H9 (cell line): ENCODE data around the gene COX11. TPM values are rescaled to one million over a fixed set of nuclear protein-coding genes. Genes with fewer than 3 reads are reported as not detected.
A peak's percentile ranks its signal among the peaks of the same experiment; 100 is the strongest.

ENCODE experiments used
- DNase-seq: peaks from one replicate; pipeline ENCODE4 v3.0.0-alpha.2; 2017
- H2AFZ ChIP-seq: one replicate; pipeline ENCODE4 v1.6.1; 2013; ENCODE audit warnings: mild to moderate bottlenecking, low read length, control low read depth, moderate library complexity
- H2AK5ac ChIP-seq: 2 replicates; pipeline ENCODE4 v1.6.1; 2013; ENCODE audit warnings: low read length, control low read depth, mixed read lengths; ENCODE audit not compliant: insufficient read length
- H2BK120ac ChIP-seq: one replicate; pipeline ENCODE4 v1.6.1; 2013; ENCODE audit warnings: low read depth, mild to moderate bottlenecking, low read length, control low read depth, inconsistent platforms; ENCODE audit not compliant: poor library complexity, severe bottlenecking
- H2BK12ac ChIP-seq: 2 replicates; pipeline ENCODE4 v1.6.1; 2013; ENCODE audit warnings: low read length, control low read depth, mixed read lengths, low read depth; ENCODE audit not compliant: insufficient read length
- H2BK15ac ChIP-seq: 2 replicates; pipeline ENCODE4 v1.6.1; 2013; ENCODE audit warnings: low read depth, low read length, control low read depth
- H2BK20ac ChIP-seq: one replicate; pipeline ENCODE4 v1.6.1; 2013; ENCODE audit warnings: low read depth, mild to moderate bottlenecking, low read length, control low read depth, inconsistent platforms; ENCODE audit not compliant: poor library complexity, severe bottlenecking
- H2BK5ac ChIP-seq: 2 replicates; pipeline ENCODE4 v1.6.1; 2013; ENCODE audit warnings: low read length, control low read depth, mixed read lengths; ENCODE audit not compliant: insufficient read length
- H3K14ac ChIP-seq: 2 replicates; pipeline ENCODE4 v1.6.1; 2013; ENCODE audit warnings: low read length, control low read depth; ENCODE audit not compliant: insufficient read depth
- H3K18ac ChIP-seq: 2 replicates; pipeline ENCODE4 v1.6.1; 2013; ENCODE audit warnings: low read depth, mild to moderate bottlenecking, mixed read lengths, low read length, control low read depth; ENCODE audit not compliant: insufficient read length
- H3K23ac ChIP-seq: 2 replicates; pipeline ENCODE4 v1.6.1; 2013; ENCODE audit warnings: low read length, control low read depth, mixed read lengths, low read depth; ENCODE audit not compliant: insufficient read length
- H3K23me2 ChIP-seq: 2 replicates; pipeline ENCODE4 v1.6.1; 2013; ENCODE audit warnings: low read depth, mild to moderate bottlenecking, mixed read lengths, low read length, control low read depth; ENCODE audit not compliant: insufficient read length, poor library complexity, severe bottlenecking
- H3K27ac ChIP-seq: 2 replicates; pipeline ENCODE4 v1.5.1; 2013; ENCODE audit warnings: low read length, control low read depth, mixed read lengths, low read depth; ENCODE audit not compliant: insufficient read length
- H3K27me3 ChIP-seq: 2 replicates; pipeline ENCODE4 v1.6.1; 2013; ENCODE audit warnings: low read length, control low read depth, inconsistent platforms; ENCODE audit not compliant: insufficient read depth
- H3K4ac ChIP-seq: 2 replicates; pipeline ENCODE4 v1.6.1; 2013; ENCODE audit warnings: low read depth, mild to moderate bottlenecking, control low read depth, inconsistent platforms, low read length, moderate library complexity
- H3K4me1 ChIP-seq: 2 replicates; pipeline ENCODE4 v1.6.1; 2013; ENCODE audit warnings: low read length, control low read depth, inconsistent platforms; ENCODE audit not compliant: insufficient read depth
- H3K4me2 ChIP-seq: 2 replicates; pipeline ENCODE4 v1.6.1; 2013; ENCODE audit warnings: low read length, control low read depth, mixed read lengths; ENCODE audit not compliant: insufficient read length, insufficient read depth
- H3K56ac ChIP-seq: 2 replicates; pipeline ENCODE4 v1.6.1; 2013; ENCODE audit warnings: low read depth, mild to moderate bottlenecking, mixed read lengths, low read length, control low read depth; ENCODE audit not compliant: insufficient read length
- H3K79me1 ChIP-seq: 2 replicates; pipeline ENCODE4 v1.6.1; 2013; ENCODE audit warnings: low read depth, mild to moderate bottlenecking, moderate library complexity, low read length, control low read depth, inconsistent platforms; ENCODE audit not compliant: insufficient read depth, poor library complexity, severe bottlenecking
- H3K79me2 ChIP-seq: 2 replicates; pipeline ENCODE4 v1.6.1; 2013; ENCODE audit warnings: low read length, control low read depth, inconsistent platforms; ENCODE audit not compliant: insufficient read depth
- H3K9ac ChIP-seq: 2 replicates; pipeline ENCODE4 v1.6.1; 2013; ENCODE audit warnings: low read length, control low read depth, mixed read lengths; ENCODE audit not compliant: insufficient read length; ENCODE audit errors: extremely low read depth
- H3K9me3 ChIP-seq: one replicate; pipeline ENCODE4 v1.6.1; 2013; ENCODE audit warnings: low read depth, low read length, inconsistent platforms; ENCODE audit not compliant: control insufficient read depth
- H3T11ph ChIP-seq: one replicate; pipeline ENCODE4 v1.6.1; 2013; ENCODE audit warnings: mild to moderate bottlenecking, low read length, control low read depth, inconsistent platforms
- H4K20me1 ChIP-seq: one replicate; pipeline ENCODE4 v1.6.1; 2013; ENCODE audit not compliant: control insufficient read depth, insufficient read length, insufficient read depth
- H4K5ac ChIP-seq: 2 replicates; pipeline ENCODE4 v1.6.1; 2013; ENCODE audit warnings: low read depth, mild to moderate bottlenecking, mixed read lengths, low read length, control low read depth; ENCODE audit not compliant: insufficient read length
- H4K8ac ChIP-seq: replicated peaks from 2 replicates; pipeline ENCODE4 v1.6.1; 2013; ENCODE audit warnings: low read length, control low read depth, mixed read lengths, low read depth; ENCODE audit not compliant: insufficient read length
- H4K91ac ChIP-seq: 2 replicates; pipeline ENCODE4 v1.6.1; 2013; ENCODE audit warnings: low read depth, mild to moderate bottlenecking, moderate library complexity, mixed read lengths, low read length, control low read depth; ENCODE audit not compliant: insufficient read length
- H3K27ac Mint-ChIP-seq, 3 experiments: 2 replicates in 2 of 3; 3 replicates in 1 of 3; pipeline ENCODE4 v1.8.0; 2020 to 2021; ENCODE audit warnings: mixed read lengths in 3 of 3, mild to moderate bottlenecking in 1 of 3, moderate library complexity in 1 of 3
- H3K27me3 Mint-ChIP-seq: 2 replicates; pipeline ENCODE4 v1.8.0; 2021; ENCODE audit warnings: low read depth, mild to moderate bottlenecking, moderate library complexity, mixed read lengths
- H3K36me3 Mint-ChIP-seq, 3 experiments: 2 replicates in 2 of 3; 3 replicates in 1 of 3; pipeline ENCODE4 v1.8.0; 2020 to 2021; ENCODE audit warnings: low read depth in 3 of 3, mixed read lengths in 3 of 3; ENCODE audit not compliant: insufficient read depth in 1 of 3
- H3K4me1 Mint-ChIP-seq, 2 experiments: 2 replicates each; pipeline ENCODE4 v1.8.0; 2020; ENCODE audit warnings: mixed read lengths in 2 of 2
- H3K4me3 Mint-ChIP-seq, 2 experiments: 2 replicates in 1 of 2; 3 replicates in 1 of 2; pipeline ENCODE4 v1.8.0; 2020 to 2021; ENCODE audit warnings: mild to moderate bottlenecking in 2 of 2, mixed read lengths in 2 of 2, moderate library complexity in 1 of 2
- H3K9me3 Mint-ChIP-seq, 2 experiments: 2 replicates in 1 of 2; 3 replicates in 1 of 2; pipeline ENCODE4 v1.8.0; 2020; ENCODE audit warnings: mild to moderate bottlenecking in 2 of 2, mixed read lengths in 2 of 2, moderate library complexity in 1 of 2
- WGBS: extraction: QIAGEN DNeasy Blood & Tissue Kit; methylation state at CpG from one replicate; pipeline ENCODE4 v1.1.7; 2013; ENCODE audit warnings: missing lambda C conversion rate, low lambda C conversion rate, mixed read lengths; ENCODE audit not compliant: insufficient read length; ENCODE audit errors: extremely low coverage; 5-methylcytosine and 5-hydroxymethylcytosine counted together
- total RNA-seq: library from RNA; stranded (reverse); gene quantifications from 2 replicates; pipeline ENCODE4 v1.2.1, GENCODE V29; 2021
- TF ChIP-seq, protein P1 (sequence below): fragments of 200-600 bp; sonication (generic); conservative IDR thresholded peaks from 3 replicates; pipeline ENCODE4 v1.8.0; 2021; ENCODE audit warnings: antibody characterized with exemption, mild to moderate bottlenecking

Gene COX11
- total RNA-seq, 1 experiment from 2014 or later, result 76.1 TPM

DNA sequence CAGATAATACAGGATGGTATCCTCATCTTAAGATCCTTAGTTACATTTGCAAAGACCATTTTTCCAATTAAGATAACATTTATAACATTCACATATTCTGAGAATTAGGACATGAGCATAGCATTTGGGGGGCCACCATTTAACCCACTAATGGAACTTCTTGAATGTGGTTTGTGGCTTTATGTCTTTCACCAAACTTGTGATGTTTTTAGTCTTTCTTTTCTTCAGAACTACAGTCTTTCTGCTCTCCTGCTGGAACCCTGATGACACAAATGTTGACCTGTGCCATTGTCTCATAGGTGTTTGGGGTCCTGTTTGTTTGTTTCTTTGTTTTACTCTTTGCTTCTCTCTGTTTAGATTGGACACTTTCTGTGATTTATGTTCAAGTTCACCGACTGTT, 23.2 kb downstream of the COX11 start:
- peak overlapping the region in 1 of 3 experiments; percentile 39; a peak in 2 of 7 replicates for H3K27ac Mint-ChIP-seq
- no peak overlapping the region for H3K27ac ChIP-seq

More for the DNA sequence above, 23.2 kb downstream of the COX11 start:
- H3K36me3 Mint-ChIP-seq, result peaks cover 18 to 46% (median 44%) of the 10 kb centered on the region in 3 experiments; a peak in 6 of 7 replicates
- no peak overlapping the region for H2BK5ac ChIP-seq
- no CpG with 5 or more reads among the region's 1 CpG for WGBS
- no peak overlapping the region for H3K14ac ChIP-seq
- no peak overlapping the region for H2BK12ac ChIP-seq
- H4K8ac ChIP-seq, result no peak overlapping the region
- no peaks in the 10 kb centered on the region for H3K9me3 Mint-ChIP-seq
- no peaks in the 10 kb centered on the region for H3K27me3 Mint-ChIP-seq
- H3K4me3 Mint-ChIP-seq, result no peak overlapping the region
- no peak overlapping the region for H2BK15ac ChIP-seq
- no peaks in the 10 kb centered on the region for H3K79me1 ChIP-seq
- TF ChIP-seq, protein P1, sequence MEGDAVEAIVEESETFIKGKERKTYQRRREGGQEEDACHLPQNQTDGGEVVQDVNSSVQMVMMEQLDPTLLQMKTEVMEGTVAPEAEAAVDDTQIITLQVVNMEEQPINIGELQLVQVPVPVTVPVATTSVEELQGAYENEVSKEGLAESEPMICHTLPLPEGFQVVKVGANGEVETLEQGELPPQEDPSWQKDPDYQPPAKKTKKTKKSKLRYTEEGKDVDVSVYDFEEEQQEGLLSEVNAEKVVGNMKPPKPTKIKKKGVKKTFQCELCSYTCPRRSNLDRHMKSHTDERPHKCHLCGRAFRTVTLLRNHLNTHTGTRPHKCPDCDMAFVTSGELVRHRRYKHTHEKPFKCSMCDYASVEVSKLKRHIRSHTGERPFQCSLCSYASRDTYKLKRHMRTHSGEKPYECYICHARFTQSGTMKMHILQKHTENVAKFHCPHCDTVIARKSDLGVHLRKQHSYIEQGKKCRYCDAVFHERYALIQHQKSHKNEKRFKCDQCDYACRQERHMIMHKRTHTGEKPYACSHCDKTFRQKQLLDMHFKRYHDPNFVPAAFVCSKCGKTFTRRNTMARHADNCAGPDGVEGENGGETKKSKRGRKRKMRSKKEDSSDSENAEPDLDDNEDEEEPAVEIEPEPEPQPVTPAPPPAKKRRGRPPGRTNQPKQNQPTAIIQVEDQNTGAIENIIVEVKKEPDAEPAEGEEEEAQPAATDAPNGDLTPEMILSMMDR, result no peak
- H3K23me2 ChIP-seq, result no peaks in the 10 kb centered on the region
- H4K5ac ChIP-seq, result no peak overlapping the region
- H2AK5ac ChIP-seq, result no peak overlapping the region
- H2BK120ac ChIP-seq, result no peak overlapping the region
- no peak overlapping the region for H3K4me2 ChIP-seq
- no peak overlapping the region for H3T11ph ChIP-seq
- no peak overlapping the region for H2BK20ac ChIP-seq
- no peaks in the 10 kb centered on the region for H3K27me3 ChIP-seq
- H3K79me2 ChIP-seq, result no peaks in the 10 kb centered on the region
- H2AFZ ChIP-seq, result no peak overlapping the region
- H3K4ac ChIP-seq, result no peak overlapping the region
- no peaks in the 10 kb centered on the region for H3K4me1 ChIP-seq
- no peaks in the 10 kb centered on the region for H3K9me3 ChIP-seq
- no peak overlapping the region for H3K56ac ChIP-seq
- H3K23ac ChIP-seq, result no peak overlapping the region
- H4K91ac ChIP-seq, result no peak overlapping the region
- H4K20me1 ChIP-seq, result no peaks in the 10 kb centered on the region
- no peak overlapping the region for H3K9ac ChIP-seq
- no peak overlapping the region for H3K18ac ChIP-seq
- no peak for DNase-seq
- no peaks in the 10 kb centered on the region for H3K4me1 Mint-ChIP-seq
